WERI-Rb-1 (cell line): ENCODE measurements around the gene PHLPP1.
"Not testable (repeated sequence)": the region's sequence is repeated elsewhere in the genome, so short reads cannot be mapped to it uniquely, and the experiment has no call there.

ENCODE experiments used
- DNase-seq: peaks from one replicate; pipeline ENCODE4 v3.0.0-alpha.2; 2020
- H3K27ac ChIP-seq: fragments of 250-450 bp; sonication (Bioruptor Pico); 2 replicates; pipeline ENCODE4 v1.5.1; 2020; ENCODE audit warnings: mild to moderate bottlenecking, moderate library complexity
- H3K27me3 ChIP-seq: fragments of 250-450 bp; sonication (Bioruptor Pico); 2 replicates; pipeline ENCODE4 v1.5.1; 2021; ENCODE audit warnings: mild to moderate bottlenecking, low read depth, moderate library complexity; ENCODE audit not compliant: insufficient read depth, severe bottlenecking
- H3K36me3 ChIP-seq: fragments of 250-450 bp; sonication (Bioruptor Pico); 2 replicates; pipeline ENCODE4 v1.5.1; 2020; ENCODE audit warnings: mild to moderate bottlenecking, moderate library complexity
- H3K4me3 ChIP-seq: 2 replicates; pipeline ENCODE4 v1.5.1; 2011; ENCODE audit warnings: low read depth, mild to moderate bottlenecking, control low read depth, low read length
- H3K9me3 ChIP-seq: fragments of 250-450 bp; sonication (Bioruptor Pico); 2 replicates; pipeline ENCODE4 v1.5.1; 2021; ENCODE audit warnings: mild to moderate bottlenecking, moderate library complexity; ENCODE audit not compliant: severe bottlenecking
- CTCF ChIP-seq: IDR thresholded peaks from 2 replicates; pipeline ENCODE4 v1.5.1; 2011; ENCODE audit warnings: low read depth, mild to moderate bottlenecking, control low read depth, inconsistent platforms, low read length

PHLPP1 gene

GRCh38 chr18:62799977-62800376 is 84.6 kb downstream of the PHLPP1 start:
- no peak for DNase-seq
- TF ChIP-seq CTCF: no peak
- H3K27me3 ChIP-seq: no peaks in the 10 kb centered on the region
- no peaks in the 10 kb centered on the region for H3K9me3 ChIP-seq
- H3K4me3 ChIP-seq: no peak overlapping the region
- no peaks in the 10 kb centered on the region; the same call in 1 of the 2 replicates for H3K36me3 ChIP-seq
- H3K27ac ChIP-seq: no peak overlapping the region

GRCh38 chr18:62802523-62802922 is 87.2 kb downstream of the PHLPP1 start:
- Histone ChIP-seq H3K9me3 (no peaks in the 10 kb centered on the region), H3K27ac (no peak overlapping the region), H3K4me3 (no peak overlapping the region), H3K36me3 (no peaks in the 10 kb centered on the region), H3K27me3 (no peaks in the 10 kb centered on the region)
- no peak for DNase-seq
- no peak for TF ChIP-seq CTCF

- H3K27me3 ChIP-seq: no peaks in the 10 kb centered on the region
- H3K9me3 ChIP-seq: no peaks in the 10 kb centered on the region
- TF ChIP-seq CTCF: no peak
- H3K36me3 ChIP-seq: no peaks in the 10 kb centered on the region
- no peak for DNase-seq
- H3K27ac ChIP-seq: no peak overlapping the region
- H3K4me3 ChIP-seq: no peak overlapping the region
These were observed 92.1 kb downstream of the PHLPP1 start for GRCh38 chr18:62807396-62807795.

- no peaks in the 10 kb centered on the region for H3K27me3 ChIP-seq
- no peak for DNase-seq
- no peak overlapping the region for H3K4me3 ChIP-seq
- no peaks in the 10 kb centered on the region for H3K36me3 ChIP-seq
- TF ChIP-seq CTCF: no peak
- H3K27ac ChIP-seq: no peak overlapping the region
- H3K9me3 ChIP-seq: no peaks in the 10 kb centered on the region
These were observed 92.8 kb downstream of the PHLPP1 start for GRCh38 chr18:62808123-62808522.

- not testable (repeated sequence) for H3K4me3 ChIP-seq, H3K9me3 ChIP-seq, DNase-seq, H3K27ac ChIP-seq, H3K36me3 ChIP-seq, H3K27me3 ChIP-seq
These were observed 94.1 kb downstream of the PHLPP1 start for GRCh38 chr18:62809445-62809844.

GRCh38 chr18:62809900-62810299 is 94.6 kb downstream of the PHLPP1 start:
- Histone ChIP-seq H3K27ac (no peak overlapping the region), H3K27me3 (no peaks in the 10 kb centered on the region), H3K36me3 (no peaks in the 10 kb centered on the region), H3K9me3 (no peaks in the 10 kb centered on the region), H3K4me3 (no peak overlapping the region)
- TF ChIP-seq CTCF: no peak
- no peak for DNase-seq
